Stimulated activated CD4-positive, alpha-beta T cell treated with anti-CD3 and anti-CD28 coated beads, Interleukin-4, amount 100 ng/mL, for 48 hours (primary cell): ENCODE results near the gene PRSS2.
A peak's percentile ranks its signal among the peaks of the same experiment; 100 is the strongest.

Source experiments
- DNase-seq, 2 donors: peaks; one replicate each; pipeline ENCODE4 v3.0.0-alpha.2; 2020; ENCODE audit warnings: low read depth in 2 of 2

Gene PRSS2

DNA sequence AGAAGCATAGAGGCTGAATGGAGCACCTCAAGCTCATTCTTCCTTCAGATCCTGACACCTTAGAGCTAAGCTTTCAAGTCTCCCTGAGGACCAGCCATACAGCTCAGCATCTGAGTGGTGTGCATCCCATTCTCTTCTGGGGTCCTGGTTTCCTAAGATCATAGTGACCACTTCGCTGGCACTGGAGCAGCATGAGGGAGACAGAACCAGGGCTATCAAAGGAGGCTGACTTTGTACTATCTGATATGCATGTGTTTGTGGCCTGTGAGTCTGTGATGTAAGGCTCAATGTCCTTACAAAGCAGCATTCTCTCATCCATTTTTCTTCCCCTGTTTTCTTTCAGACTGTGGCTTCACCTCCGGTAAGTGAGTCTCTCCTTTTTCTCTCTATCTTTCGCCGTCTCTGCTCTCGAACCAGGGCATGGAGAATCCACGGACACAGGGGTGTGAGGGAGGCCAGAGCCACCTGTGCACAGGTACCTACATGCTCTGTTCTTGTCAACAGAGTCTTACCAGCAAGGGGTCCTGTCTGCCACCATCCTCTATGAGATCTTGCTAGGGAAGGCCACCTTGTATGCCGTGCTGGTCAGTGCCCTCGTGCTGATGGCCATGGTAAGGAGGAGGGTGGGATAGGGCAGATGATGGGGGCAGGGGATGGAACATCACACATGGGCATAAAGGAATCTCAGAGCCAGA is 31.0 kb downstream of the PRSS2 start:
- DNase-seq: no peak

DNA sequence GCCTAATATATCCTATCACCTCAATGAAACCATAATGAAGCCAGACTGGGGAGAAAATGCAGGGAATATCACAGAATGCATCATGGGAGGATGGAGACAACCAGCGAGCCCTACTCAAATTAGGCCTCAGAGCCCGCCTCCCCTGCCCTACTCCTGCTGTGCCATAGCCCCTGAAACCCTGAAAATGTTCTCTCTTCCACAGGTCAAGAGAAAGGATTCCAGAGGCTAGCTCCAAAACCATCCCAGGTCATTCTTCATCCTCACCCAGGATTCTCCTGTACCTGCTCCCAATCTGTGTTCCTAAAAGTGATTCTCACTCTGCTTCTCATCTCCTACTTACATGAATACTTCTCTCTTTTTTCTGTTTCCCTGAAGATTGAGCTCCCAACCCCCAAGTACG is 31.5 kb downstream of the PRSS2 start:
- DNase-seq: no peak

DNA sequence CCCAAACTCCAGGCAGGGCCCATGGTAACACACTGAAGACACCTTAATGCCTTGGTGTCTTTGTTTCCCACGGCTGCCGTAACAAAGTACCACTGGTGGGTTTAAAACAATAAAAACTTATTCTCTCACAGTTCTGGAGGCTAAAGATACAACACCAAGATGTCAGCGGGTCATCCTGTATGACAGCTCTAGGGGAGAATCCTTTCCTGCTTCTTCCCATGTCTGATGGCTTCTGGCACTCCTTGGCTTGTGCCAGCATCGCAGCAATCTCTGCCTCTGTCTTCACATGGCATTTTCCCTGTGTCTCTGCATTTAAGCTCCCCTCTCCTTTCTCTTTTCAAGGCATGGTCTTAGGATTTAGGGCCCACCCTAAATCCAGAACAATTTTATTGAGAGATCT is 33.1 kb downstream of the PRSS2 start:
- no peak for DNase-seq

GRCh38 chr7:142804728-142805207 is 34.0 kb downstream of the PRSS2 start:
- DNase-seq: no peak

DNA sequence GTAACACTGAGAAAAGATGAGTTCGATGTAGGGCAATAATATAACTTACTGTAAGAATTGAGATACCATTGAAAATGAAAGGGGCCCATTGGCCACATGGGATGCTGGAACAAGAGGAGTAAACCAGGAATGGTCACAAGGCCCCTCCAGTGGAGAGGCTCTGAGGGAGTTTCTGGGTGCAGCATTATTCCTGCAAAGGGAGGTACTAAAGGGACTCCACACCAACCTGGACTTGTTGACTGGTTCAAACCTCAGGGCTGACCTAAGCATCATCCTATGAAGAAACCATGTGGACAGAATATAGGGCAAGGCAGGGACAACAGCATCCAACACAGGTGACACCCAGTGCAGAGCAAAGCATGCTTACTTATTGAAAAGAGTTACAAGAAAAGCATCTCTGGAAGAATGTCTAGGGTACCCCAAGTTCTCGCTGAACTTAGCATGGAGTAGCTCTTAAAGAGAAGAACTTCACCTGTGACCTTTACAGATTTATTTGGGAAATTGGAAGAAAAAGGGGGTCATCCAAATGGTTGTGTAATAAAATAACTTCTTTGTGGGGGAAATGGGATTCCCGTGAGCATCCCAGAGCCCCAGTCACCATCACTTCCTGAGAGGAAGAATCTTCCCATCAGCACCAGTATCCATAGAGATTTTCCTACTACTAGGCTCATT is 34.7 kb downstream of the PRSS2 start:
- DNase-seq: no peak

GRCh38 chr7:142806022-142806356 is 35.2 kb downstream of the PRSS2 start:
- DNase-seq: no peak

DNA sequence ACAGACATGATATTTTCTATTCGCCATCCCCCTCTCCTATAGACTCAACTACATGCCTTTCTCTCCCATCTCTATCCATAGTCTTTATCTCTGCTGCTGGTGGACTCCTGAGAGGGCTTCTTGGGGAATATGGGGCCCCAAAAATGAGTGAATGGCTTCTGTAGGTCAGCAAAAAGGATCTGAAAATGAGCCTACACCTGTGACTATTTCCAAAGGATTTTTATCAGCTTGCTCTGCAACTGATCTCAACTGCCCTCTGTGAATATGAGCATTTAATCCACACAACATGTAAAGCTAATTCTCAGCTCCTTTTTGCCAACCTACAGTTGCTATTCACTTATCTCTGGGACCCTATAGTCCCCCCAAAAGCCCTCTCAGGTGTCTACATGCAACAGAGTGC is 36.2 kb downstream of the PRSS2 start:
- no peak for DNase-seq

GRCh38 chr7:142807855-142808460 is 37.2 kb downstream of the PRSS2 start:
- no peak for DNase-seq

DNA sequence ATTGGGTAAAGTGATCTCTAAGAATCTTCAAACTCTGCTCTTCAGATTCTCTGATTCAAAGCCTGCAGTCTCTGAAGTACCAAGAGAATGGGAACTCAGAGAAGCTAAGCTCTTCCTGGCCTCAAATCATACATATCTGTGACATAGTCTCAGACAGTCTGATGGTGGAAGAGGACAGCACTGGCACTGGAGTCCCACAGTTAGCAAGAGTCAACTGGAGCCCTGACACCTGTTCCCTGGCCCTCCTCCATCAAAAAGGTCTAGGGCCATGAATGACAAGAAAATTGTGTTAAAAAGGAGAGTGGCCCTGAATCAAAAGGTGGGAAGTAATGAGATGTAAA is 37.7 kb downstream of the PRSS2 start:
- no peak for DNase-seq

DNA sequence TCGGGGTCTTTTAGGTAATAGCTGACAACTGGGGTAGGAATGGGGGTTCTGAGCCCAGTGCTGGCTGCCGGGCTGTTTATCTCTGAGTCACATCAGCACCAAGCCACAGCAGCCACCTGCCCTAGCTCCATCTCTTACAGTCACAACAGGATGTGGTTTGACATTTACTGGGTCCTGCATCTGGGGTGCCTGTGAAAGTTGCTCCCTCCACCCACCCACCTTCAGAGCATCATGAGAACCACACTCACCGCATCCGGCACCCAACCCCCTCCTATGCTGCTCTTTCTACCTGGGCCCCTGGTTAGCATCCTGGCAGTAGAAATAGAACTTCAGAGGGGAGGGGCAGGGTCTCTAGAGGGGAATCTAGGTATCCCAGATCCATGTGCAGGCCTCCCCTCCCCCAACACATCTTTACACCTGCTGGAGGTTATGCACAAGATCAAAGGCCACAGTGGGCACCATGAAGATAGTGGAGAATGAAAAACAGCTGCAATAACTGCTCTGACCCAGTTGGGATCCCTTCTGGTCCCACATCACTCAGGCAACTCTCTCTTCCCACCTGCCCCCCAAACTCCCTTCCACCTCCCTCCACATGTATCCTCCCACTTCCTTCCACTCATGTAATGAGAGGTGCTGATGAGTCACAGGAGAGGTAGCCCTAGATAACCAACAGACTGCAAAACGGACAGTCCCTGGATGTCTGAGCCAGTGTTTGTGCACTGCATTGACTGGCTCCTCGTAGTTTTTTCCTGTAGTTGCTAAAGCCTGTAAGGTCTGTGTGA is 38.2 kb downstream of the PRSS2 start:
- peak; percentile 83 to 90 for DNase-seq

DNA sequence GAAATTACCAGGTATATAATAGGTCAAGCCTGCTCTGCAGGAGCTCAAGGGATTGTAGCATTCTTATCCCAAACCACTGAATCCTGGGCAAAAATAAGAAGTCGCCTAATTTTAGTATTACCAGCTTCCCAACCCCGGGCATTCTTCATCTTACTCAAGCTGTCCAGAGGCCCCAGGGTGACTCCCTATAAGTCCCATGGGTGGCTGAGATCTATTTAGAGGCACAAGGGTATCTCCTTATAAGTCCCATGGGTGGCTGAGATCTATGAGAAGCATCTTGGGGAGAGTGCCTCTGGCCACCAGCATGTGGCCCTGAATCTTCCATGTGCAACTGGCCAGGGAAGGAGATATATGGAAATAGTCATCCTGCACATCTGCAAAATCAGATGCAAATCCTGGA is 38.9 kb downstream of the PRSS2 start:
- DNase-seq: no peak

- no peak for DNase-seq
Measured at GRCh38 chr7:142811154-142811737, 40.5 kb downstream of the PRSS2 start.

DNA sequence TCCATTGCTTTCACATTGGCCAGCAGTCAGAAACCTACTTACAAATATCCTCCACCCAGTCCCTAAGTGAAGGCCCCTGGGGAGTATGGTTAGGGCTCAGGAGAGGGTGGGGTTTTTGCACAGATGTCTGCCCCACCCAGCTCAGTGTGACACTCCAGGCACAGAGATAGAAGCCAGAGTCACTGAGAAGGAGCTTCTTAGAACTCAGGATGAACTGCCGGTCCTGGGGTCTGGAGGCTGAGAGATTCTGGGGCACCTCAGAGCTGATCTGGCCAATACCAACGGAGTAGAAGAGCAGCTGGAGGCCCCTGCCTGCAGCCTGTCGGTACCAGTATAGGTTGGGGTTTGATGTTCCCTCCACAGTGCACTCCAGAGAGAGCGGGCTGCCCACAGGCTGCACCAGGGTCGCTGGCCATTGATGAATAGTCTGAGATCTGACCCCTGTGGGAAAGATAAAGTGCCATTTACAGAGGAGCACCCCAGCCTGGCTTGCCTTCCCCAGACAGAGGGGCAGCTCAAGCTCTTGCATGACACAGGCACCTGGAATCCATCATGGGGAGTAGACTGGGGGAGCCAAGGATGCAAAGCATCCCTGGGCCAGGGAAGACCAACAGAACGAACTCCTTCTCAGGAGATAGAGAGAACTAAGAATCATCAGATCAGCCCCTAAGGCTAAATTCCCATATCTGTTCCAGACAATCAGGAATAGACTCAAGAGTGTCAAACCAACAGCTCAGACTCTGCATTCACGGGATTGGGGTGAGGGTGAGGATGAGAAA is 41.9 kb downstream of the PRSS2 start:
- no peak for DNase-seq

- DNase-seq: no peak
Measured at GRCh38 chr7:142813226-142813625, 42.5 kb downstream of the PRSS2 start.

DNA sequence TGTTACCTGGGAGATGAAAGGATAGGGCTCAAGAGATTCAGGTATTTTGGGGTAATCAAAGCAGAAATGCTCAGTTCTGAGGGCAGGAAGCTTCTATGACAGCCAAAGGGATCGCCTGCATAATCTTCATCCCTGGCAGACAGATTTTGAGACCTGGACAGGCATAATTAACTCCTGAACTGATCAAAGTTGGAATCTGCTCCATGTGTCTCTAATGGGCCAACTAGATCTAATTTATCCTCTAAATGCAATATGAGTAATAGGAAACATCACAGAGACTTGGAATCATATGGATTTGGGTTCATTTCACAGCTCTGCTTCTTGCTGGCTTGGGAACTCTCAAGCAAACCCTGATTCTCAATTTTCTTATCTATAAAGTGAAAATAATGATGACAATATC is 42.9 kb downstream of the PRSS2 start:
- no peak for DNase-seq

- DNase-seq: no peak
Measured at GRCh38 chr7:142814451-142814850, 43.7 kb downstream of the PRSS2 start.

DNA sequence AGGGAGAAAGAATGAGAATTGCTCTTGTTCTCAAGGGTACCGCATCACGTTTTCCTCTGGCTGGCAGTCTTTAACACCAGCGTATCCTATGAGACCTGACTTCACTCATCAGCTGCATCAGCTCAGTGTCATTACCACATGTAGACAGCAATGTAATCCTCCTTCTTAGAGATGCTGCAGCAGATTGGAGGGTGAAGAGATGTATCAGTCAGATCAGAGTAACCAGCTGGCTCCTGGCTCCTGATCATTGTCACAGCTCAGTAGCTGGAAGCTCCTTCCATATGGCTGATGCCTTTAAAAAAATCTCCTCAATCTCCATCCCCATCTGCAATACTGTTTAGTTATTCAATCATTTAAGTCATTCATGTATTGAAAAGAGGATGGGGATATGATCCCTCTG is 44.4 kb downstream of the PRSS2 start:
- no peak for DNase-seq

DNA sequence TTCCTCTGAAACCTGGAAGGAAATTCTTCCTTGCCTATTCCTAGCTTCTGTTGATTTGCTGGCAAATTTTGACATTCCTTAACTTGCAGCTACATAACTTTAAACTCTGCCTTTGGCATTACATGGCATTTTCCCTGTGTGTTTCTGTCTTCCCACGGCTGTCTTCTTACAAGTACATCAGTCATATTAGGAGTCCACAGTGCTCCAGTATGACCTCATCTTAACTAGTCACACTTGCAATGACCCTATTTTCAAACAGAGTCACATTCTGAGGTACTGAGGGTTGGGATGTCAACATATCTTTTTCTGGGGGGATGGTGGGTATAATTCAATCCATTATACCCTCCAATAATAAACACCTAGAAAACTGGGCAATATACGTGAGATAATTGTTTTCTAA is 46.7 kb downstream of the PRSS2 start:
- DNase-seq: no peak

DNA sequence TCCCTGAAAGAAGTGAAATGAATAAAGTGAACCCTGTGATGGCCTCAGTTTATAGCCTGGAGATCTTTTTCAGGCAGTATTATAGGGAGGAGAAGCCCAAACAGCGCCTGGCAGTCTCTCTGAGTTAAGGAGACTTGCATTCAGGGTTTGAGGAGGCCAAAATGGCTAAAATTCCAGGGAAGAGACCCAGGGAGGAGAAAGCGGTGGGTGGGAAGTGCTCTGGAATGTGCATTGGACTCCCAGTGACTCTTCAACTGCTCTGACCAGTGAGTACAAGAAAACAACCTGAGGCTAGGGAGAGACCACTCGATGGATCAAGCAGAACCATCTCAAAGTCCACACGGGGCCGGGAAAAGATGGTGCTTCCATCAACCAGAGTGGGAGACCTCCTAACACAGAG is 48.8 kb downstream of the PRSS2 start:
- no peak for DNase-seq

GRCh38 chr7:142822714-142823113 is 51.9 kb downstream of the PRSS2 start:
- no peak for DNase-seq
